Rectal smooth muscle tissue (tissue), 1 donor: ENCODE data around the gene ZSWIM7.
"Not testable (repeated sequence)": the region's sequence is repeated elsewhere in the genome, so short reads cannot be mapped to it uniquely, and the experiment has no call there.

Experiments used
- H3K27ac ChIP-seq: one replicate; pipeline ENCODE4 v1.7.0; 2013; ENCODE audit warnings: low read depth, low read length, inconsistent platforms
- H3K27me3 ChIP-seq: one replicate; pipeline ENCODE4 v1.7.0; 2013; ENCODE audit warnings: low read length; ENCODE audit not compliant: control insufficient read depth, insufficient read depth
- H3K36me3 ChIP-seq: one replicate; pipeline ENCODE4 v1.7.0; 2013; ENCODE audit warnings: low read length; ENCODE audit not compliant: control insufficient read depth, insufficient read depth
- H3K4me1 ChIP-seq: one replicate; pipeline ENCODE4 v1.7.0; 2013; ENCODE audit warnings: low read length; ENCODE audit not compliant: control insufficient read depth, insufficient read depth
- H3K4me3 ChIP-seq: one replicate; pipeline ENCODE4 v1.7.0; 2013; ENCODE audit warnings: low read length
- H3K9ac ChIP-seq: one replicate; pipeline ENCODE4 v1.7.0; 2013; ENCODE audit warnings: low read length

The ZSWIM7 gene

GRCh38 chr17:15981646-15982580 lies 17.6 kb downstream of the ZSWIM7 start:
- Histone ChIP-seq H3K36me3 (peaks cover 12% of the 10 kb centered on the region), H3K27ac (no peak overlapping the region), H3K4me1 (no peaks in the 10 kb centered on the region), H3K4me3 (no peak overlapping the region), H3K9ac (no peak overlapping the region), H3K27me3 (no peaks in the 10 kb centered on the region)

DNA sequence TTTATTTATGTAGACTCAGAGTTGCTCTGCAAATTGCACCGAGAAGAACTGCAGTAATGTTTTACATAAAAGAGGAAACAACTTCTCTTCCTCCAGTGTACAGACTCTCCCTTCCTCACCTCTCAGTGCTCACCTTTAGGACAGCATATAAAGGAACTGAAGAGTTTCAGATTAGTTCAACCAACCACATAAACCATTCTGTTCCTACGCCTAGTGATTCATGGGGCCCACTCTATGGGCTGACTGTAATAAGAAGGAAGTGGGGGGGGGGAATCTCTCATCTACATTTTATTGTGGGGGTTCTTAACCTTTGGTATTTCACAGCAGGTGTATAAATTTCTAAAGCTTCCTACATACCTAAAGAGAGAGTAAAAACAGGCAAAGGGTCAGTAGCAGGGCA lies 18.3 kb downstream of the ZSWIM7 start:
- Histone ChIP-seq H3K4me3 (no peak overlapping the region), H3K27ac (no peak overlapping the region), H3K4me1 (no peaks in the 10 kb centered on the region), H3K27me3 (no peaks in the 10 kb centered on the region), H3K36me3 (peaks cover 12% of the 10 kb centered on the region), H3K9ac (no peak overlapping the region)

GRCh38 chr17:15979013-15979412 lies 20.5 kb downstream of the ZSWIM7 start:
- H3K27ac ChIP-seq, H3K27me3 ChIP-seq, H3K4me1 ChIP-seq, H3K4me3 ChIP-seq, H3K9ac ChIP-seq: not testable (repeated sequence)
- peaks cover 17% of the 10 kb centered on the region for H3K36me3 ChIP-seq

DNA sequence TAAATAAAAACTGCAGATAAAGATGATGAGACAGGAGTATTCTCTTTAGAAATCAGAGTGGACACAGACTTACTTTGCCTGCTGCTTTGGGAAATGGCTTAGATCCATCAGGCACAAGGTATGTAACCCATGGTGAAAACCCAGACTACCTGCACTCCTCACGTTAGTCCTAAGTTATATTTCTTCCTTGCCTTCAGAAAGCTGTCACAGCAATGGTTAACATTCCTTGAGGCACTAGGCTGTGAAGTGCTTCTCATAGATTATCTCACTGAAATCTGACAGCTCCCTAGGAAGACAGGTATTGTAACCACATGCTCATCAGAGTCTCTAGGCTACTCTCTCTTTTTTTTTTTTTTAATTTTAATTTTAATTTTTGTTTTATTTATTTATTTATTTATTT lies 20.9 kb downstream of the ZSWIM7 start:
- Histone ChIP-seq H3K36me3 (peaks cover 17% of the 10 kb centered on the region), H3K27me3 (no peaks in the 10 kb centered on the region), H3K4me1 (no peaks in the 10 kb centered on the region), H3K27ac (no peak overlapping the region), H3K4me3 (no peak overlapping the region), H3K9ac (no peak overlapping the region)

DNA sequence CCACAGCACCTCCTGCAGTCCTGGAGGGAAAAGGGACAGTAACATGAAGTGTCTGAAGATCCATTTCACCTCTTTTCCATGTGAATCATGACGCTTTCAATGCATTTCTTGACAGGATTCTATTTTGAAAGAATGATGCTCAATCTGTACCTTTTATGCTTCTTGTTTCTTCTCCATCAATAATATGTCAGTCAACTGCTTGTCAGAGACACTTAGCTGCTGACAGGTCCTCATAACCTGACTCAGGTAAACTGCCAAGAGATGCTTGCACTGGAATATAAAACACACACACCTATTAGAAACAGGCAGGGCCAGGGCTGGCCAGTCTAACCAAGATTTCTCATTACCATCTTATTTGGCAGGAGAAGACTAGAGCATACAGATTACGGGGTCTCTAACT lies 21.6 kb downstream of the ZSWIM7 start:
- Histone ChIP-seq H3K4me3 (no peak overlapping the region), H3K27ac (no peak overlapping the region), H3K36me3 (peaks cover 17% of the 10 kb centered on the region), H3K4me1 (no peaks in the 10 kb centered on the region), H3K27me3 (no peaks in the 10 kb centered on the region), H3K9ac (no peak overlapping the region)

- H3K36me3 ChIP-seq = peaks cover 9% of the 10 kb centered on the region
- no peaks in the 10 kb centered on the region for H3K27me3 ChIP-seq
- H3K4me3 ChIP-seq = no peak overlapping the region
- no peak overlapping the region for H3K27ac ChIP-seq
- no peak overlapping the region for H3K9ac ChIP-seq
- no peaks in the 10 kb centered on the region for H3K4me1 ChIP-seq
These were observed 25.7 kb downstream of the ZSWIM7 start for GRCh38 chr17:15973834-15974233.

DNA sequence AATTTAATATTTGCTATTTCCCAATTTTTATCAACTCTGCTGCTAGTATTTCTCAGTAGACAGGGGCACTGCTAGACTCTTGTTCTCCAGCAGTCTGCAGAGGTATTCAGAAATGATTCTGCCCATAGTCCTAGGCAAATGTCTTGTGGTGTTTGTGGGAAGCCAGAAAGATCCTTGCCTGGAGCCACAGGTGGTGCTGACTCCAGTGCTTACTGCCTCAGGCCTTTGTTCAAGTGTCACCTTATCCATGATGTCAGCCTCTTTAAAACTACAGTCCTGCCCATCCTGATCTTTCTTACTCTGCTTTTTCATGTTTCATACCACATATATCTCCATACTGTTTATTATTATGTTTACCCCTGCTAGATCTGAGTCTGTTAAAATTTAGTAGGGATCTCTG lies 26.5 kb downstream of the ZSWIM7 start:
- H3K27ac ChIP-seq = no peak overlapping the region
- H3K9ac ChIP-seq = no peak overlapping the region
- H3K4me3 ChIP-seq = no peak overlapping the region
- H3K4me1 ChIP-seq = no peaks in the 10 kb centered on the region
- H3K36me3 ChIP-seq = peaks cover 9% of the 10 kb centered on the region
- H3K27me3 ChIP-seq = no peaks in the 10 kb centered on the region

DNA sequence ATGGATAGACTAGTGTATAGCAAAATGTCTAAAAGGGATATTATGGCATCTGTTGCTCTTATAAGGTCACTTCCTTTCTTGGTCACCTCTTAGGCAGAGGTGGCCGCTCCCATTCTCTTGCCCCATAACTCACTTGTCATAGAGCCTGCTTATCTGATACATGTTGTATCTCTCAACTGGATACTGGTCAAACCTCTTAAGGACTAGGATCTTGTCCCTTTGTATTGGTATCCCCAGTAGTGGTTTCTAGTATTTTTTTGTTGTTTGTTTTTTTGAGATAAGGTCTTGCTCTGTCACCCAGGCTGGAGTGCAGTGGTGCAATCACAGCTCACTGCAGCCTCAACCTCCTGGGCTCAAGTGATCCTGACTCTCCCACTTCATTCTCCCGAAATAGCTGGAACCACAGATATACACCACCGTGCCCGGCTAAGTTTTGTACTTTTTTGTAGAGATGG lies 27.0 kb downstream of the ZSWIM7 start:
- Histone ChIP-seq H3K36me3 (peaks cover 6% of the 10 kb centered on the region), H3K4me1 (no peaks in the 10 kb centered on the region), H3K4me3 (no peak overlapping the region), H3K27ac (no peak overlapping the region), H3K9ac (no peak overlapping the region), H3K27me3 (no peaks in the 10 kb centered on the region)

DNA sequence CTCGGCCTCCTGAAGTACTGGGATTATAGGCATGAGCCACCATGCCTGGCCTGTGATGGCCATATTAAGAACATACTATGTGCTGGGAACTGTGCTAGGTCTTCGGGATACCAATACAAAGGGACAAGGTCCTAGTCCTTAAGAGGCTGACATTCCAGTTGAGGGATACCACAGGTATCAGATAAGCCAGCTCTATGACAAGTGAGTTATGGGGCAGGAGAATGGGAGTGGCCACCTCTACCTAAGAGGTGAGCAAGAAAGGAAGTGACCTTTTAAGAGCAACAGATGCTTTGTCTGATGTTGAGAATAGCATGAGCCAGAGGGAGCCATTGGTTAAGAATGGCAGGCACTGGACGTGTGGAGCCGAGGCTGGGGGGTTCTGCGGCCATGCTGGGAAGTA lies 27.6 kb downstream of the ZSWIM7 start:
- Histone ChIP-seq H3K36me3 (peaks cover 6% of the 10 kb centered on the region), H3K27ac (no peak overlapping the region)

GRCh38 chr17:15971098-15971678 lies 28.3 kb downstream of the ZSWIM7 start:
- no peak overlapping the region for H3K9ac ChIP-seq
- H3K27ac ChIP-seq = no peak overlapping the region
- no peaks in the 10 kb centered on the region for H3K27me3 ChIP-seq
- H3K36me3 ChIP-seq = peaks cover 6% of the 10 kb centered on the region
- no peaks in the 10 kb centered on the region for H3K4me1 ChIP-seq
- H3K4me3 ChIP-seq = no peak overlapping the region

More for the DNA sequence above, 27.6 kb downstream of the ZSWIM7 start:
- Histone ChIP-seq H3K9ac (no peak overlapping the region), H3K4me1 (no peaks in the 10 kb centered on the region), H3K4me3 (no peak overlapping the region), H3K27me3 (no peaks in the 10 kb centered on the region)

DNA sequence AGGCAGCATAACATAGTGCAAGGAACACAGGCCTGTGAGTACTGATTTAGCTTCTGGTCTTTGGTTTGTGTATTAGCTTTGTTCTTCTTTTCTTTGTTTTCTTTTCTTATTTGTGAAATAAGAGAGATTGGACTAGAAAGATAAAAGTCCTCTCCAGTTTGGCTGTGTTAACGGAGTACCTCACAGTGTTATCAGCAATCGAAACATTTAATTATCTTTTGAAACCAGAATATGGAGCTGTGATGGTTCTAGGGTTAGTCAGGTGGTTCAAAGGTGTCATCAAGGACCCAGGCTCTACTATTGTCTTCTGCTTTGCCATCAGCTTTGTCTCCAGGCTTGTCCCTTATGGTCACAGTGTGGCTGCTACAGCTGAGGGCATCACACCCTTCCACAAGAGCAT lies 29.0 kb downstream of the ZSWIM7 start:
- H3K27me3 ChIP-seq = no peaks in the 10 kb centered on the region
- H3K4me3 ChIP-seq = no peak overlapping the region
- H3K4me1 ChIP-seq = no peaks in the 10 kb centered on the region
- peaks cover 6% of the 10 kb centered on the region for H3K36me3 ChIP-seq
- no peak overlapping the region for H3K9ac ChIP-seq
- H3K27ac ChIP-seq = no peak overlapping the region

DNA sequence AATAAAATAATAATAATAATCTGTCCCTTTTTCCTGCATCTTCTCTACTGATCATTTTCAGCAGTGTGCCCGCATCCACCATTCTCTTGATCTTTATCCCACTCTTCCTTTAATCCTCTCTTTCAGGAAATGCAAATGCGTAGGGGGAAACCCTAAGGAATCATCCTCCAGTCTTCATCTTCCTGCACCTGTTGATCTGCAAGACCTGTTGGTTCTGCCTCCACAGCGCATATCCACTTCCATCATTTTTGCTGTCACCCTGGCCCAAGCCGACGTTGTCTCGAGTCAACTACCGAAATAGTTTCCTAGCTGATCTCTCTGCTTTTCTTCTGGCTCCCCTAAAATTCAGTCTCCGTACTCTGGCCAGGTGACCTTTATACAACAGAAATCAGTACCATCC lies 30.0 kb downstream of the ZSWIM7 start:
- H3K27ac ChIP-seq = no peak overlapping the region
- no peaks in the 10 kb centered on the region for H3K4me1 ChIP-seq
- no peaks in the 10 kb centered on the region for H3K36me3 ChIP-seq
- H3K27me3 ChIP-seq = no peaks in the 10 kb centered on the region
- H3K4me3 ChIP-seq = no peak overlapping the region
- H3K9ac ChIP-seq = no peak overlapping the region
